Epithelial cell of esophagus (primary cell): ENCODE results near the gene PHACTR1.

Experiments used
- DNase-seq: peaks from one replicate; pipeline ENCODE4 v3.0.0; 2010; ENCODE audit warnings: low read depth
- H3K4me3 ChIP-seq: 2 replicates; pipeline ENCODE4 v1.5.1; 2011; ENCODE audit warnings: mild to moderate bottlenecking, low read length, control low read depth
- TF ChIP-seq, protein P1 (sequence below): IDR thresholded peaks from 2 replicates; pipeline ENCODE4 v1.5.1; 2011; ENCODE audit warnings: low read depth, mild to moderate bottlenecking, low read length, control low read depth, inconsistent platforms; ENCODE audit not compliant: insufficient read depth; ENCODE audit errors: missing control alignments

PHACTR1 gene

DNA sequence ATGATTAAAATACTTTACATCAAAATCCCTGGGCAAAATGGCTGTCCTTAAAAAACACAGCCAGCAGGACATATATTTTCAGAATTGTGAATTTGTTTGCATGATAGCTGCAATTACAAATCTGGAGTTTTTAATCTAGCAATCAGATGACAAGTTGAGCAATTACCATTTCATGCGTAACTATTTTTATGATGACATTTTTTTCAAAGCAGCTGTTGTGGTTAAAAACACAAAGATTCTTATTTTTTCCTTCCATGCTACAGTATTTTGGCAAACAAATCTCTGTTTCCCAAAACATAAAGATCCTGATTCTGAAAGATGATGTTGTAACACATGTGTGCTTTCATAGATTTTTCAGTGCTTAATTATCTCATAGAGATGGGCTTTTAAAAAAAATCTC, 90.2 kb downstream of the PHACTR1 start:
- DNase-seq = no peak
- H3K4me3 ChIP-seq = no peak overlapping the region
- TF ChIP-seq, protein P1, sequence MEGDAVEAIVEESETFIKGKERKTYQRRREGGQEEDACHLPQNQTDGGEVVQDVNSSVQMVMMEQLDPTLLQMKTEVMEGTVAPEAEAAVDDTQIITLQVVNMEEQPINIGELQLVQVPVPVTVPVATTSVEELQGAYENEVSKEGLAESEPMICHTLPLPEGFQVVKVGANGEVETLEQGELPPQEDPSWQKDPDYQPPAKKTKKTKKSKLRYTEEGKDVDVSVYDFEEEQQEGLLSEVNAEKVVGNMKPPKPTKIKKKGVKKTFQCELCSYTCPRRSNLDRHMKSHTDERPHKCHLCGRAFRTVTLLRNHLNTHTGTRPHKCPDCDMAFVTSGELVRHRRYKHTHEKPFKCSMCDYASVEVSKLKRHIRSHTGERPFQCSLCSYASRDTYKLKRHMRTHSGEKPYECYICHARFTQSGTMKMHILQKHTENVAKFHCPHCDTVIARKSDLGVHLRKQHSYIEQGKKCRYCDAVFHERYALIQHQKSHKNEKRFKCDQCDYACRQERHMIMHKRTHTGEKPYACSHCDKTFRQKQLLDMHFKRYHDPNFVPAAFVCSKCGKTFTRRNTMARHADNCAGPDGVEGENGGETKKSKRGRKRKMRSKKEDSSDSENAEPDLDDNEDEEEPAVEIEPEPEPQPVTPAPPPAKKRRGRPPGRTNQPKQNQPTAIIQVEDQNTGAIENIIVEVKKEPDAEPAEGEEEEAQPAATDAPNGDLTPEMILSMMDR = no peak

DNA sequence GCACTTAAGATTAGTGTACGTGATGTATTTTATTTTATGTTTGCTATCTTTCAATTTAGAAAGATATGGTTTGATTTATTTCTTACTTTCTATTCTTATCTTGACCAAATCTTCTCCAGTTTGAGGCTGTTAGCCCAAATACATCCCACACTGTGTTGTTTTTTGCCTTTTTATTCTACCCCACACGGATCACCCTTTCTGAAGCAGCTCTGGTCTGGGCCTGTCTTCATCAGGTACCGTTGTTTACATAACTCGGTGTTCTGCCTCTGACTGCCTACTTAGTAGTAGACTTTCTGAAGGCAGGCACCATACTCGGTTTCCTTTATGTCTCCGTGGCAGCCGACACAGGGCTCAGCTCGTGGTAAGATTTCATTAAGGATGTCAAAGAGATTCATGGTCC, 95.0 kb downstream of the PHACTR1 start:
- no peak for DNase-seq
- no peak overlapping the region for H3K4me3 ChIP-seq
- TF ChIP-seq, protein P1 = no peak

DNA sequence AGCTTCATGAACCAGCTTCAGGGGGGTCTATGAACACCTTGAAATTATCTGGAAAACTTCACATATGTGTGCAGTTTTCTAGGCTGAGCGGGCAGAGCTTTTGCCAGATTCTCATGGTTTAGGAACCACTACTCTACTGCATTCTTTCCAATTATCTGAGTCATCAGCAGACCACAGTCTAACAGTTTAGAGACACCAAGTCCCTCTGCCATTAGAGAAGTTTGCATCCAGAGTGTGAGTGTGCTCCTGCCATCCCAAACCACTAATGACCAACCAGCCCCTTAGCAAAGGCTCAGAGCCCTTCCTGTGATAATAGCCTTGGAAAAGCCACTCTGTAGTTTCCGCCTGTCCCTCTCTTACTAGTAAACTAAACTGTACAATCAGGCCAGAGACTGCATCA, 96.8 kb downstream of the PHACTR1 start:
- no peak overlapping the region for H3K4me3 ChIP-seq
- DNase-seq = no peak
- TF ChIP-seq, protein P1 = no peak

DNA sequence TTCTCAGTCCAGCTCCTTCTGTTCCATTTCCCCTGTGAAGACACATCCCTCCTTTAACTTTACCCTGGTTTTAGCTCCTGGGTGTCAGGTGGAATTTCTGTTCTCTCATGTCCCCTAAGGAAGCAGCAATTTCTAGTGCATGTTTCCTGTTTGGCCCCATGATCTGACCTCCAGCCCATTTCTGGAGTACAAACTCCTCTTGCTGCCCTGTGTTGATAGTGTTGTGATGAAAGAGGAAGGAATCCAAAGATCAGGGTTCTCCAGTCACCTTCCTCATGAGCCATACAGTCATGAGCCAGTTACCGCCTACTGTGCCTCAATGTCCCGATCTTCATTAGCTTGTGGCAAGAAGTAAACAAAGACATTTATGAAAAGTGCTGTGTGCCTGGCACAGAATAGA, 97.4 kb downstream of the PHACTR1 start:
- DNase-seq = no peak
- TF ChIP-seq, protein P1 = no peak
- no peak overlapping the region for H3K4me3 ChIP-seq

DNA sequence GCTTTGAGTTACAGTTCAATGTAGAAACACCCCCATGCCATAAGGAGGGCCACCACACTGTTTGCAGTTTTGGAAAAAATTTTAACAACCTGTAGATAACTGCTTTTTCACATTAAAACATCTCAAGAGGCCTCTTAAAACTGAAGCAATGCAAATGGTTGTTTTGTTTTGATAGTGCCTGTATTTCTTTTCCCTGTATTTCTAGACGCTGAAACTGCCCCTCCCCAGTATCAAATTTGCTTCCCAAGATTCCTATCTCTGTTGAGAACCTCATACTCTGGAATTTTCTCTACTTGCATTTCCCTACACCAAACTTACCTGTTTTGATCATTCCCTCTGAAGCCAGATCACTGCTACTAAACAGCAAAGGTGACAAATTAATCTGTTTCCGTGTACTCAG, 98.5 kb downstream of the PHACTR1 start:
- H3K4me3 ChIP-seq = no peak overlapping the region
- TF ChIP-seq, protein P1 = no peak

DNA sequence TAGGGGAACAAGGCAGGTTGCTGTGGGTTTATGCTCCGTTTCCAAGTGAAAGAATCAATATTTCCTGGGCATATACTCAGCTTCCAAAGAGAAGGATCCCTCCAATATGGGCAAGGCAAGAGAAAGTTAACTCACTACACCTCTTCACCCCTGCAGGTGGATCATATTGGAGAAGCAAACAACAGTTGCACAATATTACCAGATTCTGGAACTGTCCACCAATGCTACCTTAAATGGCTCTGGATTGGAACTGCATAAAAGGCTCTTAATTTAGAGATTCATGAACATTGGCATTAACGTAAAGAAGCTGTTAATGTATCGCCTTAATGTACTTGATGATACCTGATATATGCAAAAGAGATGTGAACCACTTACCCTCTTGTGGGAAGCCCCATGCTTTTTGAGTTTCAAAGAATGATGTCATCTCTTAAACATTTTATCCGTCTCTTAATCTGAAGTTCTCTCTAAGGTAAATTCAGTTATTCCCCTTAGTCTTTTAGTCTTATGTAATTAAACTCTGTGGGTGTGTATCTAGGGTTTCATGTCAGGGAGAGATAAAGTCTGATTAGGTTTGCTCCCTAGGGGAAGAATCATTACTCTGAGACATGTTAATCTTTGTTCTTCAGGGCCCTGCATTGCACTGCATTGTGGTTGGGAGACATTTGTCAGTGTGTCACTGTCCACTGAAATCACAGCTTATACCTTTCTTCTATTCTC, 99.5 kb downstream of the PHACTR1 start:
- no peak overlapping the region for H3K4me3 ChIP-seq
- TF ChIP-seq, protein P1 = no peak
- DNase-seq = no peak

More for the DNA sequence above, 98.5 kb downstream of the PHACTR1 start:
- no peak for DNase-seq

DNA sequence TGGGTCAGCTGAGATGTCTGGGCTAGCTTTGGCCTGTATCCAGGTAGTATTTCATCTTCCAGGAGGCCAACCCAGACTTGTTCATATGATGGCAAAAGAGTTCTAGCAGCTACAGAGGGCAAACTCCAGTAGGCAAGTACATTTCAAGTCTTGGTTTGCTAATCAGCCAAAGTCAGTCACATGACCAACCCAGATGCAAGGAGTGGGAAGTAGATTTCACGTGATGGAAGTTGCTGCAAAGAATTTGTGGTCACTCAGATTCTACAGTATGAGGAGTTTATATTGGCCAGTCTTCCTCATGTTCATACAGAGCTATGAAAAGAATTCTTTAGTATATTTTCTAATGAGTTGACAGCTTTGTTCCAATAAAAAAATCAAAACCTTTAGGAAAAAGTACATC, 101.8 kb downstream of the PHACTR1 start:
- no peak for DNase-seq
- TF ChIP-seq, protein P1 = no peak
- H3K4me3 ChIP-seq = no peak overlapping the region
